ENCODE results near the gene PRIMPOL.
A peak's percentile ranks its signal among the peaks of the same experiment; 100 is the strongest.
"Not testable (repeated sequence)": the region's sequence is repeated elsewhere in the genome, so short reads cannot be mapped to it uniquely, and the experiment has no call there.

PRIMPOL gene

GRCh38 chr4:184641022-184641421 is 8.5 kb upstream of the PRIMPOL start:
- no peak for DNase-seq (ENCODE audit: low read depth)

DNA sequence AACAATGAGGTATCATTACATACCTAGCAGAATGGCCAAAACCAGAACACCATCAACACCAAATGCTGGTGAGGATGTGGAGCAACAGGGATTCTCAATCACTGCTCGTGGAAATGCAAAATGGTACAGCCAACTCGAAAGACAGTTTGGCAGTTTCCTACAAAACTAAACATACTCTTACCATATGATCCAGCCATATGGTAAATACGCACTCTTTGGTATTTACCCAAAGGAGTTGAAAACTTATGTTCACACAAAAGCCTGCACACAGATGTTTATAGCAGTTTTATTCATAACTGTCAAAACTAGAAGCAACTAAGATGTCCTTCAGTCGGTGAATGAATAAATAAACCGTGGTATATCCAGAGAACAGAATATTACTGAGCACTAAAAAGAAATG is 8.1 kb upstream of the PRIMPOL start:
- DNase-seq (ENCODE audit: low read depth), result no peak

- DNase-seq (ENCODE audit: low read depth), result no peak
Measured at GRCh38 chr4:184643731-184644130, 5.8 kb upstream of the PRIMPOL start.

GRCh38 chr4:184644553-184645307 is 4.8 kb upstream of the PRIMPOL start:
- no peak for DNase-seq (ENCODE audit: low read depth)

DNA sequence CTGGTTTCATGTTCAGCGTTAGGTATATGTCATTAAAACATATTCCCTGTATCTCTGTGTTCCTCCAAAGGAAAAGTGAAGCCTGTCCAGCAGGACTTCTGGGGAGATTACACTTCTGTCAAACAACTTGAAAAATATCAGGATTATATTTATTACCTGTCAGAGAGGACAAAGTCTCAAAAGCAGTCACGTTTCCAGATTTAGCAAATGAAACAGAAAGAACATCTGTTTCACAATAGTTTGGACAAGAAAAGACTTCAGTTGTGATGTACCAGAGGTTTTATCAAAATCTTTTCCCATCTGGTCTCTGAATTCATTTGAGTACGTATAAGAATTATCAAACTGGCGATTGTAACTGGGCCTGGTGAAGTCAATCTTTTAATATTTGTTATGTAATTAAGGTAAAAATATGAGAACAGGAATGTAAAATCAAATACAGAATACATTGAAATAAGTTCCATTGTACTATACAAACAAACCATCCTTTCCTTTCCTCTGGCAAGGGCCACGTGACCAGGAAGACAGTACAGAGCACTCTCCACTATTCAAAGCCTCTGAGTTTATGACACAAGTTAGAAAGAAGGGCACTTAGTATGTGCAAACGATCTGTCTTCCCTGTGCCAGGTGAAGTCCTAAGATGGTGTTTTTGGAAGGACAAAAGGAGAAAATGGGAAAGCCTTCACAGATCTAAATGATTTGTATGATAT is 3.5 kb upstream of the PRIMPOL start:
- no peak for DNase-seq (ENCODE audit: low read depth)

DNA sequence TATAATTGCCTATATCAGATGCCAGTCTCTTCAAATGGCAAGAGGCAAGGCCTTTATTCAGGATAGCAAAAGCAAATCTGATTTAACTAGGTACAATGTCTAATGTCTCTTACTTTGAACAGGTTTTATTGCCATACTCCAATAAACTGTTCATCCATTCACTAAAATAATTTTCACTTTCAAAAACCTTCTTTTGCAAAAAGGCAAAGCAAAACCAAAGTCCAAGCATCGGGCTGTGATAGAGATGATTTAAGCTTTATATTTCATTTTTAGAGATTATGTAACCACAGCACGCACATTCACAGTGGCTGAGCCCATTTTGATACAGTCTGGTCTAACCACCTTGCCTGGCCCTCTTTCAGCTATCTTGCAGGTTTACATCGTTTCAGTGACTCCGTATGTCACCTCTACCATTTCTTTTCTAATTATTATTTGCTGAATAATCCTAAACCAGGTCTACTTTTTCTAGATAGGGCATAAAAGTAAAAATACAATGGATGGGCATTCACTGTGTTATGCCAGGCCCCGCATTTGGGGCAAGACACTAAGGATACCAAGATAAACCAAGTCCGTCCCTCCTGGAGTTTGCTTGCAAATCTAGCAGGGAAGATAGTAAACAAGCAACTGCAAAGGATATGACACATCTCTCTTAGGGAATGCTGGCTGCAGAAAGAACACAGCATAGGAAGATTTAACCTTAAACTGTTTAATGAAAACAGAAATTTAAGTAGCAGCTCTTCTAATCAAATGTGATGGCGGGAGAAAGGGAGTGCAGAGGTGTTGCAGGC is 2.1 kb upstream of the PRIMPOL start:
- no peak for DNase-seq (ENCODE audit: low read depth)

DNA sequence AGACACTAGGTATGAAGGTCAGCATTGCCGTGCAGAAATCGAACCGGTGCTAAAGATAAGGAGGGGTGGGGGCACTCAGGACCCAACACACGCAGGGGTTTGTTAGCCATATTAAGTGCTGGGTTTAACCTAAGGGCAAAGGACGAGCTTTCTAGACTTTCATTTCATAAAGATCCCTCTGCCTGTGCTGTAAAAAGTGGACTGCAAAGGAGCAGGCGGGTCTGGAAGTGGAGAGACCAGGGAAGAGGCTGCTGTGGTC is 1.6 kb upstream of the PRIMPOL start:
- no peak for DNase-seq (ENCODE audit: low read depth)

DNA sequence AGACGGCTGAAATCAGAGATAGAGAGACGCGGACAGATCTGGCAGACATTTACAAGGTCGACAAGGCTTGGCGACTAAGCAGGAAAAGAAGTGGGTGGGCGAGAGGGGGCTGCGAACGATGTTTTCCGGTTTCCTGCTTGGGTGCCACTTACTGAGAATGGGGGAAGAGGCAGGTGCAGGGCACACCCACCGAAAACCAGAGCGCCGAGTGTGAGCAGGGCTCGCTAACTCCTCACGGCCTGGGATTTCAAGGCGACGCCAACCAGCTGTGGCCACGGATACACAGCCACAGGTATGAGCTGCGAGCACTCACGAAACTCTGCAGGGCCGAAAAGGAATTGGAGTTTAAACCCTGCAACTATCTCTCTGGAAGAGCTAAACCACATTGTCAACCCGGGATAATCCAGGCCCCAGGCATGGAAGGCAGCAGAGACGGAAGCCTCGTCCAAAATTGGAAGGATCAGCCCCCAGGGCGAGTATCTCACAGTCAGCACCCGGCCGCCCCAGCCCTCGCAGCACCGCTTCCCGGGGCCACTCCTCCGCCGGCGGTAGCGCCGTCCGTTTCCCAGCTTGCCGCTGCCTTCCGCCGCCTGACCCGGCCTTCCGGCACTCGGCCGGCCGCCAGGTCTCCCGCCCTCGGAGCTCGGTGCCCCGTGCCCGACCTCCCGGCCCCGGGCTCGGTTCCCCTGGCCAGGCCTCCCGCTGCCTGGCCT is 1.1 kb upstream of the PRIMPOL start:
- DNase-seq (ENCODE audit: low read depth), result no peak

GRCh38 chr4:184649971-184650855 is 675 bp downstream of the PRIMPOL start:
- DNase-seq (ENCODE audit: low read depth), result peak; percentile 15

DNA sequence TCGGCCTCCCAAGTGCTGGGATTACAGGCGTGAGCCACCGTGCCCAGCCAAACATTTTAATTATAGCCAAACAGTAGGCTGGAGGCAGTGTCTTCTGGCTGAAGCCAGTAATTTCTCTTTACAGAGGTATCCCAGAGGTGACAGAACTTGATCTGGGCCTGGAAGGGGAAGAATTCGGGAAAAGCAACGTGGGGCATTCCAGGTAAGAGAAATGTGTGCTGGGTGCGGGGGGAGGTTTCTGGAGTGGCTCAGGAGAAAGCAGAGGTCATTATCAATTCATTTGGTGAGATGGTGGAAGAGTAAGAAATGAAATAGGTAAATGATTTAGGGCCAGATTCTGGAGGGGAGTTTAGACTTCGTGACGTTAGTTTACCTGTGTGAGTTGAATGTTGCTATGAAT is 2.4 kb downstream of the PRIMPOL start:
- DNase-seq (ENCODE audit: low read depth), result no peak

DNA sequence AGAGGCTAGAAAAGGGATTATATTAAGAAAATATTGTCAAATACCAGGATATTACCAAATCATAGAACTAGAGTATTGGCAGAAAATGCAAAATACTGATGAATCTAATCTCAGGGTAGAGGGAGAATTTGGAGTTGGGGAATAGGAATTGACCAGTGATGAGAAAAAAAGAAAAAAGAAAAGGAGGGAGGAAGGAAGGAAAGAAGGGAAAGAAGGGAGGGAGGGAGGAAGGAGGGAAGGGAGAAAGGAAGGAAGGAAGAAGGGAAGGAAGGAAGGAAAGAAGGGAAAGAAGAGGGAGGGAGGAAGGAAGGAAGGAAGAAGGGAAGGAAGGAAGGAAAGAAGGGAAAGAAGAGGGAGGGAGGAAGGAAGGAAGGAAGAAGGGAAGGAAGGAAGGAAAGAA is 3.1 kb downstream of the PRIMPOL start:
- not testable (repeated sequence) for DNase-seq (ENCODE audit: low read depth)

- peak; percentile 62 for DNase-seq (ENCODE audit: low read depth)
Measured at GRCh38 chr4:184653650-184654049, 4.1 kb downstream of the PRIMPOL start.

DNA sequence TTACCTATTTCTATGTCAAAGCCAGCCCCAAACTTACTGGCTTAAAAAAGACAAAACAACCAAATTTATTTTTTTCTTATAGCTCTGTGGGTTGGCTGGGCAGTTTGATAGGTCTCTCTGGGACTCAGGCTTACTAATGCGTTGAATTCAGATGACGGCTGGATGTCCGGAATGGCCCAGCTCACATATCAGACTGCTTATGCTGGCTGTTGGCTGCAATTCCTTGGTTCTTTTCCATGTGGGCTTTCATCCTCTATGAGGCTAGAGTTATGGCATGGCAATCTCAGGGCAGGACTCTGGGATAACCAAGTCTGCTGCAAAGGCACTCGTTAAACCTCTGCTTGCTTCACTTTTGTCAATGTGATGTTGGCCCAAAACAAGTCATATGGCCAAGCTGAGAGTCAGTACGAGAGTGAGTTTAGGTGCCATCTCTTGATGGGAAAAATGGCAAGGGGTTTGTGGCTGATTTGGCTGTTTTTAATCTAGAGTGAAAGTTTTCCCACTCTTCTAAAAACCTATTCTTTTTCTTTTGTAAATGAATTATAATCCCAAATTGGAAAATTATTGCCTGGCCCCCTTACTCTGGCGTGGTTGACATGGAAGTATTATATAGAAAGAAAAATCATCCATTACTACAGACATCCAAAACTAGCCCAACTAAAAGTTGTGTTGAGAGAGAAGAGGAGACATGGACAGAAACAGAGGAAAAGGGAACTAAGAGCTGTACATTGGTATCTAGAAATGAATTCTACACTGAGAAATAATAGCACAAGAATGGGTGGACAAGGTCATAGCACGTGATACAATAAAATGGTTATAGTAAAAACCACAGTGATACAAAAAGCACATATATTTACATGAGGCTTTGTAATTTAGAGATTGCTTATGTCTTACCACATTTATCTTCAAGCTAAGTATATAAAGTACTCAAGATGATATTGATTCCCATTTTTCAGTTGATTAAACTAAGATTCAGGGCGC is 6.6 kb downstream of the PRIMPOL start:
- no peak for DNase-seq (ENCODE audit: low read depth)

GRCh38 chr4:184657144-184657543 is 7.6 kb downstream of the PRIMPOL start:
- no peak for DNase-seq (ENCODE audit: low read depth)

- not testable (repeated sequence) for DNase-seq (ENCODE audit: low read depth)
Measured at GRCh38 chr4:184657820-184658219, 8.3 kb downstream of the PRIMPOL start.

DNA sequence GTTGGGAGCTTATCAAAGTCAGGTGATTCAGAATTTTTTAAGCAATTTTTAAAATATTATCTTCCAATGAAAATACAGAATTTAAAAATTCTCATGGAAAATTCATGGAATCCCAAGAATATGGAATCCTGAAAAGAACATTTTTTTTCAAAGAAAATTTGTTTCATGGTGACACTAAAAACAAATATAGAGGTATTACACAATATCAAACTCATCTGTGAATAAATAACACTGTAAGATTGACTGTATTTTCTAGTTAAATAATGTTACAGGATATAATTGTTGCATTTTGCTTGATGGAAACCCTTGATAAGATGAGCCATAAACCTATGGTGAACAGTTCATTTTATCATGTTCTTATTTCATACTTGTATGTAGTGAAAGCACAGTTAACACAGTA is 11.4 kb downstream of the PRIMPOL start:
- no peak for DNase-seq (ENCODE audit: low read depth)

DNA sequence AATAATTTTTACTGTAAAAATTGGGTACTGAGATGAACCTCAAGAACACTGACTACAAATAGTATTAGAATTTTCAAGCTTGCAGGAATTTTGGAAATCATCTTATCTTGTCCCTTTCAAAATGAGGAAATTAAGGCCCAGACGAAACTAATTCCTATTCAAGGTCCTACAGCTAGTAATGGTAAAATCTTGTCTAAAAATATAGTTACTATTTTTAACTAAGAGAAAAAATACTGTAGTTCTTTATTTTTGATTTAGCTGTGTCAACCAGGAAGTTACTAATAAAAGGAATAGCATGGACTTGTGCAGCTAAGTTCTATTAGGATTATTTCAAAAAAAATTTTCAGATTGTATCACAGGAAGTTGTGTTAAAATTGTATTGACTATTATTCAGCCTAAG is 12.7 kb downstream of the PRIMPOL start:
- DNase-seq (ENCODE audit: low read depth), result no peak

- no peak for DNase-seq (ENCODE audit: low read depth)
Measured at GRCh38 chr4:184664445-184665210, 15.1 kb downstream of the PRIMPOL start.

DNA sequence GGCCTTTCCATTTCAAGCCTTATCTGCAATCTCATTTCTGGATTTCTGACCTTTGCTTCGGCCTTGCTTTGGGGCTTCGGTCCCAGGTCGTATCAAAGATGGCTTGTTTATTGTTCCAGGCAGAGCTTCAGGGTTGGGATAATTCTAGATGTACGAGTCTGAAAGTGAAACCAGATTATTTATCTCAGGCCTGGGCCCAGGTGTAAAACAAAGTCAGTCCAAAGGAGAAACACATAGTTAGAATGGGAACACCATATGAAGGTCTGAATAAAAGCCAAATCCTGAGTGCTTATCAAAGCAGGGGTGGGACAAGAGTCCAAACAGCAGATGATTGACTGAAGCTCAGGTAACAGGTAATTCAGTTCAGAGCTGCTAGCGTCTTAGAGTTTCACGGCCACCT is 17.1 kb downstream of the PRIMPOL start:
- no peak for DNase-seq (ENCODE audit: low read depth)

DNA sequence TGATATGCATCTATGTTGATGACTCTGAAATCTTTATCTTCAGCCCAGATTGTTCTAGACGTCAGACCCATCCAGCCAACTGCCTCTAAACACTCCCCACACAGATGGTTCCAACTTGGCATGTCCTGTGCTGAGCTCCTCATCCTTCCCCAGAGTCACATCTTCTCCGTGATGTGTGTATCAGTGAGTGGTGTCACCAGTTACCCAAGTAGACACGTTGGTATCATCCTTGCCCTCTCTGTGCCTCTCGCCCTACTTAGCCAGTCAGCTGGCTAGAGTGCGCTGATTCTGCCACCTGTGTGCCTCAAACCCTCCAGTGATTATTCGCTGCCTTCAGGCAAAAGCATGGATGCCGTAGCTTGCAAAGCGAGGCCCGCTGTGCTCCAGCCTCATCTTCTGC is 18.6 kb downstream of the PRIMPOL start:
- no peak for DNase-seq (ENCODE audit: low read depth)
